Measurements from ENCODE around the gene IFITM5. TPM values are rescaled to one million over a fixed set of nuclear protein-coding genes. Genes with fewer than 3 reads are reported as not detected.
"Not testable (repeated sequence)": the region's sequence is repeated elsewhere in the genome, so short reads cannot be mapped to it uniquely, and the experiment has no call there.

IFITM5 gene
- total RNA-seq, 2 donors from 2014 or later: not detected

DNA sequence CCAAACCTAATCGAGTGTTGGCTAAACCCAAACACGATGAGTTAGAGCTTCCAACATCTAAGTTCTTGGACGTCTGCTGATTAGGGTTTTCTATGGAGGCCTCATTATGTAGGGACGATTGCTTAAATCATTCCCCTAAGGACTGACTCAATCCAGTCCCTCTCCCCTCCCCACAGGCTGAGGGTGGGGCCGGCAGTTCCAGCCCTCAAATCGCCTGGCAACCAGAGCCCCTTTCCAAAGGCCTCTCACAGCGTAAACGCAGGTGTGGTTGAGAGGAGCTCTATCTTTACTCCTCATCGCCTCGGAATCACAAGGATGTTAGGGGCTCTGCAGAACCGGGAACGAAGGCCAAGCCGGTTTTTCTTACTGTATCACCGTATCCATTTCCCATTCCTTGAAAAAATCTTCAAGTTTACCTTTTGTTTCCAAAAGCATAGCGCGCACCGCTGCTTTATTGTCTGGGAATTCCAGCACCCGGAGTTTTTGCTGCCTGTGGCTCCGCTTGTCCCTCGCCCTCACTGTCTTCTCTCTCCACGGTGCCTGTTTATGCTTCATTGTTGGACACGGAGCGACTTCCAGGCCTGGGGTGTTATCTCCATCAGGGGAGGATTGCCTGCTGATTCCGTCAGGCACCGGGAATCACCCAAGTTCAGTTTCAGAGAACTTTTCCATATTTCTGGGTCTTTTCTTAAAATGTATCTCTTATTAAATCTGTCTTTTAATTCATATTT, 35.1 kb upstream of the IFITM5 start:
- TF ChIP-seq CTCF (conservative IDR thresholded peaks at IDR 0.05): no peak
- H3K4me3 ChIP-seq (ENCODE audit: low read length): peak overlapping the region; percentile 52

GRCh38 chr11:333616-334263, 34.4 kb upstream of the IFITM5 start:
- Histone ChIP-seq H3K27ac (ENCODE audit: low read depth, low read length) (peak overlapping the region; percentile 79), H3K4me3 (ENCODE audit: low read length) (peak overlapping the region; percentile 62), H3K9me3 (ENCODE audit: control insufficient read depth, low read length) (peaks cover 19% of the 10 kb centered on the region), H3K9ac (ENCODE audit: extremely low read depth, low read length, poor library complexity, severe bottlenecking) (peak overlapping the region; percentile 45)
- not testable (repeated sequence) for H3K27me3 Mint-ChIP-seq (ENCODE audit: insufficient read depth); H3K27me3 ChIP-seq (ENCODE audit: control insufficient read depth, insufficient read depth, low read length, poor library complexity, severe bottlenecking); H3K36me3 ChIP-seq (ENCODE audit: control insufficient read depth, insufficient read depth, low read length); H3K4me1 ChIP-seq (ENCODE audit: control insufficient read depth, insufficient read depth, low read length)
- Mint-ChIP-seq H3K4me3 (peak overlapping the region; percentile 41), H3K9me3 (peaks cover 41% of the 10 kb centered on the region), H3K36me3 (ENCODE audit: low read depth) (peaks cover 12% of the 10 kb centered on the region), H3K4me1 (peaks cover 31% of the 10 kb centered on the region), H3K27ac (peak overlapping the region; percentile 95)
- peak; percentile 89 for DNase-seq
- 45 to 59% methylated on average over 14 to 16 of the region's 17 CpGs for WGBS, 2 experiments (ENCODE audit: insufficient coverage in 1 of 2, insufficient read length in 1 of 2)

More for the DNA sequence above, 35.1 kb upstream of the IFITM5 start:
- 11 to 12% methylated on average over 17 to 25 of the region's 25 CpGs for WGBS, 2 experiments (ENCODE audit: insufficient coverage in 1 of 2, insufficient read length in 1 of 2)
- Mint-ChIP-seq H3K27ac (peak overlapping the region; percentile 95), H3K9me3 (peaks cover 37% of the 10 kb centered on the region), H3K27me3 (ENCODE audit: insufficient read depth) (peaks cover 3% of the 10 kb centered on the region), H3K4me3 (peak overlapping the region; percentile 41), H3K36me3 (ENCODE audit: low read depth) (peaks cover 9% of the 10 kb centered on the region), H3K4me1 (peaks cover 31% of the 10 kb centered on the region)
- H3K9me3 ChIP-seq (ENCODE audit: control insufficient read depth, low read length): peaks cover 19% of the 10 kb centered on the region
- H3K4me1 ChIP-seq (ENCODE audit: control insufficient read depth, insufficient read depth, low read length): peaks cover 4% of the 10 kb centered on the region
- no peaks in the 10 kb centered on the region for H3K36me3 ChIP-seq (ENCODE audit: control insufficient read depth, insufficient read depth, low read length)
- no peaks in the 10 kb centered on the region for H3K27me3 ChIP-seq (ENCODE audit: control insufficient read depth, insufficient read depth, low read length, poor library complexity, severe bottlenecking)
- H3K27ac ChIP-seq (ENCODE audit: low read depth, low read length): peak overlapping the region; percentile 79
- DNase-seq: peak; percentile 94
- H3K9ac ChIP-seq (ENCODE audit: extremely low read depth, low read length, poor library complexity, severe bottlenecking): peak overlapping the region; percentile 45

GRCh38 chr11:332651-333480, 33.5 kb upstream of the IFITM5 start:
- peaks cover 31% of the 10 kb centered on the region for H3K4me1 Mint-ChIP-seq

More at GRCh38 chr11:332651-333480, 33.5 kb upstream of the IFITM5 start:
- H3K36me3 ChIP-seq (ENCODE audit: control insufficient read depth, insufficient read depth, low read length): no peaks in the 10 kb centered on the region
- DNase-seq: no peak
- WGBS, 2 experiments (ENCODE audit: insufficient coverage in 1 of 2, insufficient read length in 1 of 2): 95 to 97% methylated on average over 18 to 23 of the region's 23 CpGs
- peaks cover 4% of the 10 kb centered on the region for H3K4me1 ChIP-seq (ENCODE audit: control insufficient read depth, insufficient read depth, low read length)
- H3K4me3 Mint-ChIP-seq: no peak overlapping the region
- no peak overlapping the region for H3K27ac ChIP-seq (ENCODE audit: low read depth, low read length)
- TF ChIP-seq CTCF (conservative IDR thresholded peaks at IDR 0.05): no peak
- H3K27ac Mint-ChIP-seq: peak overlapping the region; percentile 95
- H3K9me3 Mint-ChIP-seq: peaks cover 41% of the 10 kb centered on the region
- H3K27me3 ChIP-seq (ENCODE audit: control insufficient read depth, insufficient read depth, low read length, poor library complexity, severe bottlenecking): no peaks in the 10 kb centered on the region
- H3K27me3 Mint-ChIP-seq (ENCODE audit: insufficient read depth): peaks cover 3% of the 10 kb centered on the region
- H3K4me3 ChIP-seq (ENCODE audit: low read length): peak overlapping the region; percentile 62
- H3K9me3 ChIP-seq (ENCODE audit: control insufficient read depth, low read length): peaks cover 19% of the 10 kb centered on the region
- H3K9ac ChIP-seq (ENCODE audit: extremely low read depth, low read length, poor library complexity, severe bottlenecking): no peak overlapping the region
- peaks cover 12% of the 10 kb centered on the region for H3K36me3 Mint-ChIP-seq (ENCODE audit: low read depth)
